IMR-90 (cell line): ENCODE data around the gene TMEM248. TPM values are rescaled to one million over a fixed set of nuclear protein-coding genes. Genes with fewer than 3 reads are reported as not detected.
"Not testable (repeated sequence)": the region's sequence is repeated elsewhere in the genome, so short reads cannot be mapped to it uniquely, and the experiment has no call there.

ENCODE experiments used
- ATAC-seq: fragments of 200-7000 bp; cut with Tn5 transposase; 2 replicates; pipeline ENCODE4 v1.9.1; 2020; ENCODE audit warnings: low read depth, mild to moderate bottlenecking, moderate library complexity
- BruUV-seq: library from RNA; stranded (reverse); fragments of 400-500 nt; replicated peaks from 2 replicates; lab custom pipeline; 2021; lab: Mats Ljungman, UMichigan
- CTCF ChIA-PET: fragments of 300-600 bp; formaldehyde crosslinking; extraction: SDS; loops from one replicate; lab custom pipeline; 2021; ENCODE audit warnings: antibody characterized with exemption; lab: Yijun Ruan, JAX
- POLR2A ChIA-PET: fragments of 300-600 bp; sonication (Branson Sonifier 250); formaldehyde crosslinking; loops from one replicate; lab custom pipeline; 2022; ENCODE audit warnings: antibody characterized with exemption; ENCODE audit not compliant: unreplicated experiment; lab: Charles Lee
- DNase-seq: peaks from one replicate; pipeline ENCODE4 v3.0.0; 2013
- H2AFZ ChIP-seq: replicated peaks from 2 replicates; pipeline ENCODE3; 2013; ENCODE audit warnings: low read length, mild to moderate bottlenecking; ENCODE audit not compliant: poor library complexity
- H2AK5ac ChIP-seq: 2 replicates; pipeline ENCODE4 v1.6.1; 2013; ENCODE audit warnings: low read depth, low read length, inconsistent platforms
- H2AK9ac ChIP-seq: replicated peaks from 2 replicates; pipeline ENCODE3; 2013; ENCODE audit warnings: mild to moderate bottlenecking, low read depth, low read length, moderate library complexity; ENCODE audit not compliant: poor library complexity
- H2BK120ac ChIP-seq: 2 replicates; pipeline ENCODE4 v1.6.1; 2013; ENCODE audit warnings: low read depth, low read length, inconsistent platforms
- H2BK15ac ChIP-seq: 3 replicates; pipeline ENCODE4 v1.6.1; 2013; ENCODE audit warnings: low read depth, low read length, inconsistent platforms
- H2BK20ac ChIP-seq: 2 replicates; pipeline ENCODE4 v1.6.1; 2013; ENCODE audit warnings: low read depth, mild to moderate bottlenecking, inconsistent platforms, low read length, moderate library complexity
- H2BK5ac ChIP-seq: 2 replicates; pipeline ENCODE4 v1.6.1; 2013; ENCODE audit warnings: mild to moderate bottlenecking, low read depth, low read length, inconsistent platforms; ENCODE audit not compliant: poor library complexity, severe bottlenecking
- H3K14ac ChIP-seq: replicated peaks from 2 replicates; pipeline ENCODE4 v1.6.1; 2013; ENCODE audit warnings: low read depth, low read length, inconsistent platforms
- H3K18ac ChIP-seq: 2 replicates; pipeline ENCODE4 v1.6.1; 2013; ENCODE audit warnings: low read depth, low read length, control low read depth
- H3K23ac ChIP-seq: 2 replicates; pipeline ENCODE4 v1.6.1; 2013; ENCODE audit warnings: low read depth, low read length, inconsistent platforms
- H3K27ac ChIP-seq: 2 replicates; pipeline ENCODE4 v1.5.1; 2013; ENCODE audit warnings: mild to moderate bottlenecking, control low read depth, low read length; ENCODE audit not compliant: insufficient read depth
- H3K27me3 ChIP-seq: 2 replicates; pipeline ENCODE4 v1.6.1; 2013; ENCODE audit warnings: low read length; ENCODE audit not compliant: control insufficient read depth, insufficient read depth
- H3K36me3 ChIP-seq: 2 replicates; pipeline ENCODE4 v1.6.1; 2013; ENCODE audit warnings: low read length, mixed read lengths; ENCODE audit not compliant: control insufficient read depth, insufficient read depth
- H3K4ac ChIP-seq: 2 replicates; pipeline ENCODE4 v1.6.1; 2013; ENCODE audit warnings: low read depth, low read length, inconsistent platforms
- H3K4me1 ChIP-seq: 2 replicates; pipeline ENCODE4 v1.6.1; 2013; ENCODE audit warnings: low read length, mixed read lengths; ENCODE audit not compliant: control insufficient read depth, insufficient read depth
- H3K4me2 ChIP-seq: 2 replicates; pipeline ENCODE4 v1.6.1; 2013; ENCODE audit warnings: low read depth, mild to moderate bottlenecking, control low read depth, low read length, moderate library complexity
- H3K4me3 ChIP-seq: 2 replicates; pipeline ENCODE4 v1.5.1; 2013; ENCODE audit warnings: low read depth, mild to moderate bottlenecking, control low read depth, low read length, moderate library complexity; ENCODE audit not compliant: insufficient read depth
- H3K56ac ChIP-seq: 2 replicates; pipeline ENCODE4 v1.6.1; 2013; ENCODE audit warnings: low read length, inconsistent platforms; ENCODE audit not compliant: insufficient read depth; ENCODE audit errors: extremely low read depth
- H3K79me1 ChIP-seq, 2 experiments: 2 replicates each; pipeline ENCODE4 v1.6.1; 2013; ENCODE audit warnings: low read length in 2 of 2, inconsistent platforms in 1 of 2, low read depth in 1 of 2
- H3K9ac ChIP-seq: 2 replicates; pipeline ENCODE4 v1.6.1; 2013; ENCODE audit warnings: low read depth, low read length, control low read depth
- H3K9me1 ChIP-seq: 2 replicates; pipeline ENCODE4 v1.6.1; 2013; ENCODE audit warnings: low read length, inconsistent platforms; ENCODE audit not compliant: insufficient read depth
- H3K9me3 ChIP-seq: 2 replicates; pipeline ENCODE4 v1.6.1; 2013; ENCODE audit warnings: low read length; ENCODE audit not compliant: control insufficient read depth, insufficient read depth
- H4K20me1 ChIP-seq: 2 replicates; pipeline ENCODE4 v1.6.1; 2013; ENCODE audit warnings: low read length, inconsistent platforms; ENCODE audit not compliant: insufficient read depth
- H4K5ac ChIP-seq: 2 replicates; pipeline ENCODE4 v1.6.1; 2013; ENCODE audit warnings: mild to moderate bottlenecking, low read depth, low read length, control low read depth
- H4K8ac ChIP-seq, 2 experiments: 2 replicates each; pipeline ENCODE4 v1.6.1; 2013; ENCODE audit warnings: low read depth in 2 of 2, low read length in 2 of 2, control low read depth in 1 of 2, inconsistent platforms in 1 of 2
- H4K91ac ChIP-seq: 2 replicates; pipeline ENCODE4 v1.6.1; 2013; ENCODE audit warnings: low read depth, low read length, inconsistent platforms; ENCODE audit not compliant: insufficient read depth
- FOS ChIP-seq: fragments of 150-350 bp; IDR thresholded peaks from 2 replicates; pipeline ENCODE4 v1.6.1; 2016; ENCODE audit warnings: low read depth, low read length
- MAZ ChIP-seq: IDR thresholded peaks from 2 replicates; pipeline ENCODE4 v1.6.1; 2012; ENCODE audit warnings: low read depth, mild to moderate bottlenecking, low read length, improper control_type of control experiment, moderate library complexity, borderline replicate concordance
- WGBS, 2 experiments: methylation state at CpG; one replicate each; pipeline versions ENCODE4 v1.1.5 to v1.1.7; 2013; ENCODE audit warnings: missing lambda C conversion rate in 2 of 2; ENCODE audit not compliant: insufficient read length in 1 of 2; ENCODE audit errors: extremely low coverage in 2 of 2; 5-methylcytosine and 5-hydroxymethylcytosine counted together
- dilution Hi-C: fragments of 300-500 bp; cut with HindIII; formaldehyde crosslinking; loops from one replicate; pipeline ENCODE4 v1.14.3; 2018; ENCODE audit warnings: low sequenced_read_pairs; ENCODE audit not compliant: unreplicated experiment
- in situ Hi-C: fragments of 300-500 bp; cut with MboI; formaldehyde crosslinking; loops from 3 replicates; pipeline ENCODE4 v1.14.3; 2019; ENCODE audit warnings: low sequenced_read_pairs, inconsistent platforms, mixed read lengths
- intact Hi-C: fragments of 100-400 bp; cut with micrococcal nuclease; formaldehyde crosslinking; loops from 2 replicates; pipeline ENCODE4 v1.10.0; 2022
- polyA plus RNA-seq, 3 experiments: library from polyadenylated mRNA; depleted of rRNA; stranded (reverse); fragments of >200 nt; gene quantifications; 2 replicates each; pipeline ENCODE4 v1.2.3, GENCODE V29; 2012; ENCODE audit warnings: low replicate concordance in 1 of 3
- total RNA-seq: library from RNA; depleted of rRNA; stranded (reverse); fragments of >200 nt; gene quantifications from 2 replicates; pipeline ENCODE4 v1.2.3, GENCODE V29; 2012

Gene TMEM248
- total and polyA plus RNA-seq, 2 of the 4 experiments (the other 2 are of a cell fraction), result 103 to 175 TPM

DNA sequence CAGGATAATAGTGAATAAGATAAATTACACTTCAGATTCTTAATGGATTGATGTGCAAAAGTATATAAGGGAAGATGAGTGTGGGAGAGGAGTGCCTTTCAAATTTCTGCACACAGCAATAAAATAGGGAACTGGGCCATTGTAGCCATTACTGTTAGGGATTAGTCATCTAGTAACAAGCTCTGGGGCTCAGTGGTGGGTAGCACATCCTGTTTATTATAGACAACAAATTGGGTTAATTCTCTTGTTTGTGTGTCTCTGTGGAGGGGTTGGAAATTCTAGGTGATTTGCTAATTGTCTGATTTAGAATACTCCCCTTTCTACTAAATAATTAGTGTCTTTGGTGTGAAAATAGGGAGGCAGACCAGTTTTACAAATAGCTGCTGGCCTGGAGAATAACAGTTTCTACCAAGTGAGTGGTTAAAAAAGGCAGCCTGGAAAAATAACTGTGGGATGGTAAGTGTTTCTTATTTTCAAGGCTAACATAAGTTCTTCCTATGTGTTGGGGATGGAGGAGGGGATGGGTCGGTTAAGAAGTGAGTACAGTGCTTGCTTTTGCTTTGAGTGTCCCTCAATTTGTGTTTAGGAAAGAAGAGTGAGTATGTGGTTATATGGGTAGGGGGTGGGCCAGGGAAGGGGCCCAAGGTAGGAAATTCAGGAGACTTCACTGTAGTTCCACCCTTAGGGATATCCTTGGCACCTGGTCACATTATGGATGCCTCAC, 43.3 kb upstream of the TMEM248 start (continued):
- TF ChIP-seq MAZ, result no peak
- no peak for TF ChIP-seq FOS

DNA sequence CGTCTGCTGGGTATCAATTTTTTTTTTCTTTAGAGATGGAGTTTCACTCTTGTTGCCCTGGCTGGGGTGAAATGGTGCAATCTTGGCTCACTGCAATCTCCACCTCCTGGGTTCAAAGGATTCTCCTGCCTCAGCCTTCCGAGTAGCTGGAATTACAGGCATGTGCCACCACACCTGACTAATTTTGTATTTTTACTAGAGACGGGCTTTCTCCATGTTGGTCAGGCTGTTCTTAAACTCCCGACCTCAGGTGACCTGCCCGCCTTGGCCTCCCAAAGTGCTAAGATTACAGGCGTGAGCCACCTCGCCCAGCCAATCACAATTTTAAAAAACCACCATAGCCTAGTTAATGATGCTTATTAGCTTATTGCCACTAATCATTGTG, 42.7 kb upstream of the TMEM248 start:
- H2BK15ac ChIP-seq, H3K27ac ChIP-seq, intact Hi-C loops, DNase-seq, H4K5ac ChIP-seq, H3K4ac ChIP-seq, CTCF ChIA-PET, H3K9ac ChIP-seq, H3K56ac ChIP-seq, dilution Hi-C loops, BruUV-seq, H3K18ac ChIP-seq, POLR2A ChIA-PET, H3K4me3 ChIP-seq, H2AFZ ChIP-seq, in situ Hi-C loops, H2BK120ac ChIP-seq, H3K4me2 ChIP-seq, H2BK20ac ChIP-seq, ATAC-seq, H4K91ac ChIP-seq, H3K9me1 ChIP-seq, H3K4me1 ChIP-seq, H2AK9ac ChIP-seq, H3K14ac ChIP-seq, H3K23ac ChIP-seq, H4K8ac ChIP-seq, H3K27me3 ChIP-seq, H2BK5ac ChIP-seq, H2AK5ac ChIP-seq, H3K9me3 ChIP-seq, H4K20me1 ChIP-seq, H3K36me3 ChIP-seq, H3K79me1 ChIP-seq: not testable (repeated sequence)
- 95% methylated on average over 4 of the region's 7 CpGs; no CpG with 5 or more reads in 1 of the 2 experiments for WGBS, 2 experiments
